GM15510 (cell line): ENCODE results near the gene SMDT1.

Experiments used
- POLR2A ChIP-seq: IDR thresholded peaks from 3 replicates; pipeline ENCODE4 v1.6.1; 2011; ENCODE audit warnings: borderline replicate concordance; ENCODE audit not compliant: insufficient read length; ENCODE audit errors: extremely low read depth

The SMDT1 gene

GRCh38 chr22:42066126-42066761, 13.3 kb upstream of the SMDT1 start:
- TF ChIP-seq POLR2A, result no peak

- TF ChIP-seq POLR2A, result no peak
These were observed 12.6 kb upstream of the SMDT1 start for GRCh38 chr22:42066937-42067336.

GRCh38 chr22:42067671-42068251, 11.7 kb upstream of the SMDT1 start:
- TF ChIP-seq POLR2A, result no peak

GRCh38 chr22:42068291-42068690, 11.2 kb upstream of the SMDT1 start:
- no peak for TF ChIP-seq POLR2A

- no peak for TF ChIP-seq POLR2A
These were observed 9.5 kb upstream of the SMDT1 start for GRCh38 chr22:42069801-42070516.

- peak; percentile 72 for TF ChIP-seq POLR2A
These were observed 8.7 kb upstream of the SMDT1 start, which contains the start of gene NAGA for GRCh38 chr22:42070517-42071422. NAGA (minus strand) TSS chr22:42070812; CDS start chr22:42070297, 515 bp downstream.

GRCh38 chr22:42072606-42073330, 6.7 kb upstream of the SMDT1 start:
- TF ChIP-seq POLR2A, result no peak

GRCh38 chr22:42073621-42074041, 5.9 kb upstream of the SMDT1 start:
- TF ChIP-seq POLR2A, result no peak

GRCh38 chr22:42074132-42074811, 5.2 kb upstream of the SMDT1 start, which contains the start of gene PHETA2:
PHETA2 (plus strand) TSS chr22:42074248; CDS start chr22:42077294, 3,046 bp downstream.
- TF ChIP-seq POLR2A, result peak; percentile 30

GRCh38 chr22:42074846-42075676, 4.4 kb upstream of the SMDT1 start:
- no peak for TF ChIP-seq POLR2A

GRCh38 chr22:42076764-42077485, 2.6 kb upstream of the SMDT1 start:
- no peak for TF ChIP-seq POLR2A
